ENCODE results near the gene KDM4B.
A peak's percentile ranks its signal among the peaks of the same experiment; 100 is the strongest.
"Not testable (repeated sequence)": the region's sequence is repeated elsewhere in the genome, so short reads cannot be mapped to it uniquely, and the experiment has no call there.

Gene KDM4B

DNA sequence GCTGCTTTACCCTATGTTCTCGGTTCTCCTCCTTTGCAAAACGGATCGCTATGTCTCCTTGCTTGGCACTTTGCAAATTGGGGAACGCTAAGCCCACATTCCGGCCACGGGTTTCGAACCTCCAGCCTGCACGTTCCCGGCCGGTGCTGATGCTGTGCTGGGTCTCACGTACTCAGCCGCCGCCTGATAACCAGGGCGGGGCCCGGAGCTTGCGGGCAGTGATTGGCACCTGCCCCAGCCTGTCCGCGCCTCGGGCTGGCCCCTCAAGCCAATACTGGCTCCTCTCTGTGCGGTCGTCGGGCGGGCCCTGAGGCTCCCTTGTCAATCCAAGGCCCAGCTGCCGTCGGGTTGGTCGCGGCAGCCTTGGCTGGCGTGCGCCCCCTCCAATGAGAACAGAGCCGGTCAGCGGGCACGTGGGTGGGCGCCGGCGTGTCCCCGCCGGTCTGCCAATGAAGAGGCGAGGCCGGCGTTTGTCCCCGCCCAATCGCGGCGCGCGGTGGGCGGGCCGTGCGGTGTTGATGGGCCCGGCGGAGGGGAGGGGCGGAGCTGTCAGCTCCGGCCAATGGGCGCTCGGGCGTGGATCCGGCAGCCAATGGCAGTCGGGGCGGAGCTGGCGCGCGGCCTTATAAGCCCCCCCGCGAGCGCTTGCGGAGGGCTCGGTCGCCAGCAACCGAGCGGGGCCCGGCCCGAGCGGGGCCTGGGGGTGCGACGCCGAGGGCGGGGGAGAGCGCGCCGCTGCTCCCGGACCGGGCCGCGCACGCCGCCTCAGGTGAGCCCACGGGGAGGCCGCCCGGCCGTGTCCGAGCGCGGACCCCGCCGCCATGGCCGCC, at the start of gene KDM4B:
Gene KDM4B (plus strand): TSS at position 652 of the 830 bp plus-strand sequence. CDS start 63,778 bp downstream, outside the sequence.
- DNase-seq (ENCODE audit: low read depth) = peak; percentile 99

- no peak for DNase-seq (ENCODE audit: low read depth)
Measured at GRCh38 chr19:4922530-4923275, 46.2 kb upstream of the KDM4B start.

GRCh38 chr19:4923276-4923747, 45.6 kb upstream of the KDM4B start:
- no peak for DNase-seq (ENCODE audit: low read depth)

DNA sequence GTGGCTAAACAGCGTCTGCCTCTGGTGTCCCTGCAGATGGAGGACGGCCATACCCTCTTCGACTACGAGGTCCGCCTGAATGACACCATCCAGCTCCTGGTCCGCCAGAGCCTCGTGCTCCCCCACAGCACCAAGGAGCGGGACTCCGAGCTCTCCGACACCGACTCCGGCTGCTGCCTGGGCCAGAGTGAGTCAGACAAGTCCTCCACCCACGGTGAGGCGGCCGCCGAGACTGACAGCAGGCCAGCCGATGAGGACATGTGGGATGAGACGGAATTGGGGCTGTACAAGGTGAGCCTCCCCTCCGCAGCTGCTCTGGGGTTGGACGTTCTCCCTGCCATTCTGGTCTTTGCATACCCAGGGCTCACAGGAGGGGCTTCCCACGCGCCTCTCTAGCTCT, 39.7 kb upstream of the KDM4B start:
- no peak for DNase-seq (ENCODE audit: low read depth)

GRCh38 chr19:4930664-4931063, 38.2 kb upstream of the KDM4B start:
- DNase-seq (ENCODE audit: low read depth) = no peak

GRCh38 chr19:4932711-4933110, 36.2 kb upstream of the KDM4B start:
- no peak for DNase-seq (ENCODE audit: low read depth)

- no peak for DNase-seq (ENCODE audit: low read depth)
Measured at GRCh38 chr19:4933528-4933927, 35.4 kb upstream of the KDM4B start.

- no peak for DNase-seq (ENCODE audit: low read depth)
Measured at GRCh38 chr19:4935444-4935843, 33.5 kb upstream of the KDM4B start.

DNA sequence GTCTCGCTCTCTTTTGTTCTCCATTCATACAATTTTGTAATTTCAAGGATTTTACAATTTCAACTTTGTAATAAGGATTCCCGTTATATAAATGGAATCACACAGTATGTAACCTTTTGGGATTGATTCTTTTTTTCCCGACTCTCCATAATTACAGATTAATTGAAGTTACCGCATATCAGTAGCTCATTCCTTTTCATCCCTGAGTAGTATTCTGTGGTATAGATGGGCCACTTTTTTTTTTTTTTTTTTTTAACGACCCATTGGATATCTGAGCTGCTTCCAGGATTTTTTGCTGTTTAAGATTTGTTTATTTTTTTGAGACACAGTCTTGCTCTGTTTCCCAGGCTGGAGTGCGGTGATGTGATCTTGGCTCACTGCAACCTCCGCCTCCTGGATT, 31.9 kb upstream of the KDM4B start:
- no peak for DNase-seq (ENCODE audit: low read depth)

- DNase-seq (ENCODE audit: low read depth) = not testable (repeated sequence)
Measured at GRCh38 chr19:4938461-4938860, 30.5 kb upstream of the KDM4B start.

GRCh38 chr19:4939466-4939865, 29.4 kb upstream of the KDM4B start:
- DNase-seq (ENCODE audit: low read depth) = no peak

- not testable (repeated sequence) for DNase-seq (ENCODE audit: low read depth)
Measured at GRCh38 chr19:4941638-4942169, 27.2 kb upstream of the KDM4B start.

DNA sequence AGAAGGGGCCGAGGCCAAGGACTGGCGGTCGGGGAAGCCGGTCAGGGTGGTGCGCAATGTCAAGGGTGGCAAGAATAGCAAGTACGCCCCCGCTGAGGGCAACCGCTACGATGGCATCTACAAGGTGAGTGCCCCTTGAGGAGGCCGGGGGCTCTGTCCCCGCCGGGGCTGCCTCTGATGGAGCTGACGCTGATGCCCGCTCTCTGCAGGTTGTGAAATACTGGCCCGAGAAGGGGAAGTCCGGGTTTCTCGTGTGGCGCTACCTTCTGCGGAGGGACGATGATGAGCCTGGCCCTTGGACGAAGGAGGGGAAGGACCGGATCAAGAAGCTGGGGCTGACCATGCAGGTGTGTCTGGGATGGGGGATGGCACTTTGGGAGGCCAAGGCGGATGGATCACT, 18.3 kb upstream of the KDM4B start:
- not testable (repeated sequence) for DNase-seq (ENCODE audit: low read depth)

GRCh38 chr19:4951656-4952055, 17.3 kb upstream of the KDM4B start:
- DNase-seq (ENCODE audit: low read depth) = no peak

- no peak for DNase-seq (ENCODE audit: low read depth)
Measured at GRCh38 chr19:4952945-4953344, 16.0 kb upstream of the KDM4B start.

DNA sequence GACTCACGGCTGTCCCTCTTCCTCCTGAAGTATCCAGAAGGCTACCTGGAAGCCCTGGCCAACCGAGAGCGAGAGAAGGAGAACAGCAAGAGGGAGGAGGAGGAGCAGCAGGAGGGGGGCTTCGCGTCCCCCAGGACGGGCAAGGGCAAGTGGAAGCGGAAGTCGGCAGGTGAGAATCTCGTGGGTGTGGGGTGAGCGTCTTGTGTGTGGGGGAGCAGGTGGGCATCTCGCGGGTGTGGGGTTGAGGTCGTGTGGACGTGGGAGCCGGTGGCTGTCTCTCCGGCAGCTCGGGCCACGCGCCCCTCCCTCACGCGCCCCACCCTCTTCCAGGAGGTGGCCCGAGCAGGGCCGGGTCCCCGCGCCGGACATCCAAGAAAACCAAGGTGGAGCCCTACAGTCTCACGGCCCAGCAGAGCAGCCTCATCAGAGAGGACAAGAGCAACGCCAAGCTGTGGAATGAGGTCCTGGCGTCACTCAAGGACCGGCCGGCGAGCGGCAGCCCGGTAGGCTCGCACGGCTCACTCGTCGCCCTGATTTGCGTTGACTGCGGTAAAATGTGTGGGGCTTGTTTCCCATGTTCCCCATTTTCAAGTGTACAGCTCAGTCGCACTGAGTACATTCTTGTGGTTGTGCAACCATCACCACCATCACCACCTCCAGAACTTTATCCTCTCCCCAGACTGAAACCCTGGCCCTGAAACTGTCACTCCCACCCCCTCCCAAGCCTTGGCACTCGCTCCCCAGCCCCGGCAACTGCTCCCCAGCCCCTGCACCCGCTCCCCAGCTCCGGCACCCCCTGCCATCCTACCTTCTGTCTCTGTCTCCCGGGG, 14.4 kb upstream of the KDM4B start:
- DNase-seq (ENCODE audit: low read depth) = not testable (repeated sequence)

DNA sequence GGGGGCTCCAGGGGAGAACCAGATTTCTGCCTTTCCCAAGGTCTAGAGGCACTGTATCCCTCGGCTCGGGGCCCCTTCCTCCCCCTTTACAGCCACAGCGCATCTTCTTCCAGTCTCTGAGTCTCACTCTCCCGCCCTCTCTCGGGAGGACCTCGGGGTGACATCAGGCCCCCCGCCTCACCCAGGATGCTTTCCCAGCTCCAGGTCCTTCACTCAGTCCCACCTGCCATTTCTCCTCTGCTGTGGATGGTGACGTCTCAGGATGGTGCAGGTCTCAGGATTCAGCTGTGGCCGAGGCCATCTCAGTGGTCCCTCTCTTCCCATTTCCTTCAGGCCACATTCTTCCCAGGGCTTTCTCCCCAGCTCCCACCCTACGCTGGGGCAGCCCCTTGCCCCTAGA, 13.6 kb upstream of the KDM4B start:
- no peak for DNase-seq (ENCODE audit: low read depth)

DNA sequence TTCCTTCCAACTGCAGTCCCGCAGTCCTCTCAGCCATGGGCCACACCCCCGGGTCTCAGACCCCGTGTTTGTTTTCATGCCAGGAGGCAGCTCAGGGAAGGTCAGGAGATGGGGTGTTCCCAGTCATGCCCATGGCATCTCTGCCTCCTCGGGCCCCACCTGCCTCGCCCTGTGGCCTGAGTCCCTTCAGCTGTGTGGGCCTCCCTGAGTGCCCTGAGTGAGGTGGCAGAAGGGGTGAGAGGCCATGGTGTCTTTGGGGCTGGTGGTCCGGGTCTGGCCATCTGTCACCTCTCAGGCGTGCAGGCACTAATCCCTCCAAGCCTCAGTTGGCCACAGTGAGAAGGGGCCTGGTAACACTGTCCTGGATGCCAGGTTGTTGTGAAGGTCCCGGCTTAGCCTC, 10.9 kb upstream of the KDM4B start:
- DNase-seq (ENCODE audit: low read depth) = no peak

- DNase-seq (ENCODE audit: low read depth) = no peak
Measured at GRCh38 chr19:4962085-4962619, 6.8 kb upstream of the KDM4B start.

- DNase-seq (ENCODE audit: low read depth) = no peak
Measured at GRCh38 chr19:4965061-4965460, 3.9 kb upstream of the KDM4B start.

GRCh38 chr19:4966591-4966990, 2.3 kb upstream of the KDM4B start:
- DNase-seq (ENCODE audit: low read depth) = no peak
